HCT116 (cell line): Measurements from ENCODE around the gene TBC1D25. TPM values are rescaled to one million over a fixed set of nuclear protein-coding genes. Genes with fewer than 3 reads are reported as not detected.

Experiments used
- ATAC-seq: fragments of 200-7000 bp; cut with Tn5 transposase; 2 replicates; pipeline ENCODE4 v1.9.1; 2020; ENCODE audit warnings: mild to moderate bottlenecking, moderate library complexity
- BruUV-seq: library from RNA; stranded (reverse); fragments of 400-500 nt; replicated peaks from 2 replicates; lab custom pipeline; 2021; lab: Mats Ljungman, UMichigan
- CTCF ChIA-PET: fragments of 300-600 bp; sonication (Branson Sonifier 250); formaldehyde crosslinking; loops from one replicate; lab custom pipeline; 2021; ENCODE audit warnings: antibody characterized with exemption; lab: Charles Lee
- POLR2A ChIA-PET: fragments of 300-600, 350-600 bp; sonication (Branson Sonifier 250); formaldehyde crosslinking; loops from one replicate; lab custom pipeline; 2021; ENCODE audit warnings: antibody characterized with exemption; lab: Charles Lee
- RAD21 ChIA-PET, 2 experiments: fragments of 300-600 bp; sonication (Branson Sonifier 250); formaldehyde crosslinking; loops; one replicate each; lab custom pipeline; 2023; ENCODE audit warnings: low total read pairs in 2 of 2; ENCODE audit not compliant: uncharacterized antibody in 2 of 2, unreplicated experiment in 2 of 2, low non-redundant PET in 1 of 2; lab: Charles Lee
- DNase-seq: peaks from one replicate; pipeline ENCODE4 v3.0.0-alpha.2; 2010; ENCODE audit warnings: low read depth, low spot score
- H2AFZ ChIP-seq: fragments of 200-600 bp; shearing (Covaris generic), sonication (generic); 2 replicates; pipeline ENCODE4 v1.6.1; 2017; ENCODE audit warnings: low read depth, mixed run types, mixed read lengths, antibody characterized with exemption, low read length; ENCODE audit not compliant: poor library complexity, severe bottlenecking
- H3K27ac ChIP-seq: 2 replicates; pipeline ENCODE4 v1.5.1; 2012; ENCODE audit warnings: low read depth, low read length
- H3K27me3 ChIP-seq: fragments of 200-600 bp; sonication (generic); 2 replicates; pipeline ENCODE4 v1.6.1; 2016; ENCODE audit warnings: mixed run types, low read length, mixed read lengths; ENCODE audit not compliant: insufficient read depth
- H3K36me3 ChIP-seq, 2 experiments: fragments of 200-500 bp in 1 of 2; fragments of 200-600 bp in 1 of 2; sonication (Bioruptor generic) in 1 of 2; sonication (generic) in 1 of 2; 2 replicates each; pipeline versions ENCODE4 v1.5.1 to v1.6.1; 2014 to 2016; ENCODE audit warnings: low read length in 2 of 2, inconsistent platforms in 1 of 2, mixed read lengths in 1 of 2, mixed run types in 1 of 2; ENCODE audit not compliant: insufficient read depth in 2 of 2, control insufficient read depth in 1 of 2
- H3K4me1 ChIP-seq, 2 experiments: fragments of 200-600 bp in 1 of 2; sonication (generic) in 1 of 2; 2 replicates each; pipeline versions ENCODE4 v1.5.1 to v1.6.1; 2012 to 2017; ENCODE audit warnings: low read length in 2 of 2, inconsistent platforms in 1 of 2, mild to moderate bottlenecking in 1 of 2, mixed read lengths in 1 of 2, mixed run types in 1 of 2, moderate library complexity in 1 of 2; ENCODE audit not compliant: insufficient read depth in 2 of 2, control insufficient read depth in 1 of 2
- H3K4me2 ChIP-seq: fragments of 200-600 bp; sonication (generic); 2 replicates; pipeline ENCODE4 v1.6.1; 2017; ENCODE audit warnings: mixed run types, low read length, mixed read lengths
- H3K4me3 ChIP-seq, 2 experiments: fragments of 200-600 bp in 1 of 2; sonication (generic) in 1 of 2; replicated peaks in 1 of 2; 2 replicates each; pipeline ENCODE4 v1.5.1; 2011 to 2016; ENCODE audit warnings: low read length in 2 of 2, control low read depth in 1 of 2, low read depth in 1 of 2, mild to moderate bottlenecking in 1 of 2, mixed read lengths in 1 of 2, mixed run types in 1 of 2
- H3K79me2 ChIP-seq: fragments of 200-600 bp; sonication (generic); 2 replicates; pipeline ENCODE4 v1.6.1; 2017; ENCODE audit warnings: mild to moderate bottlenecking, mixed run types, low read length, moderate library complexity, mixed read lengths; ENCODE audit not compliant: insufficient read depth
- H3K9ac ChIP-seq: fragments of 200-600 bp; sonication (generic); 2 replicates; pipeline ENCODE4 v1.6.1; 2016; ENCODE audit warnings: low read length, mixed read lengths
- H3K9me2 ChIP-seq: fragments of 200-600 bp; sonication (generic), shearing (Covaris generic); 2 replicates; pipeline ENCODE4 v1.6.1; 2017; ENCODE audit warnings: mixed run types, mild to moderate bottlenecking, moderate library complexity; ENCODE audit not compliant: insufficient read depth
- H3K9me3 ChIP-seq, 2 experiments: fragments of 200-500 bp in 1 of 2; fragments of 200-600 bp in 1 of 2; sonication (Bioruptor generic) in 1 of 2; sonication (generic) in 1 of 2; 2 replicates each; pipeline ENCODE4 v1.6.1; 2014 to 2017; ENCODE audit warnings: low read length in 2 of 2, mixed read lengths in 2 of 2, inconsistent platforms in 1 of 2, low read depth in 1 of 2, mild to moderate bottlenecking in 1 of 2, mixed run types in 1 of 2, moderate library complexity in 1 of 2; ENCODE audit not compliant: control insufficient read depth in 1 of 2, insufficient read depth in 1 of 2
- H4K20me1 ChIP-seq: fragments of 200-600 bp; sonication (generic), shearing (Covaris generic); 2 replicates; pipeline ENCODE4 v1.6.1; 2017; ENCODE audit warnings: mixed run types, mild to moderate bottlenecking, moderate library complexity; ENCODE audit not compliant: insufficient read depth
- ATF3 ChIP-seq: IDR thresholded peaks from 2 replicates; pipeline ENCODE4 v1.6.1; 2012
- CEBPB ChIP-seq: IDR thresholded peaks from 2 replicates; pipeline ENCODE4 v1.6.1; 2012; ENCODE audit warnings: low read depth
- EGR1 ChIP-seq: IDR thresholded peaks from 2 replicates; pipeline ENCODE4 v1.6.1; 2012; ENCODE audit warnings: low read depth
- EZH2 ChIP-seq: fragments of 200-600 bp; sonication (generic); IDR thresholded peaks from 2 replicates; pipeline ENCODE4 v1.6.1; 2017; ENCODE audit warnings: antibody characterized with exemption, mixed run types
- FOSL1 ChIP-seq: IDR thresholded peaks from 2 replicates; pipeline ENCODE4 v1.6.1; 2012; ENCODE audit warnings: low read depth
- MAX ChIP-seq: IDR thresholded peaks from 2 replicates; pipeline ENCODE4 v1.6.1; 2012
- SP1 ChIP-seq: IDR thresholded peaks from 2 replicates; pipeline ENCODE4 v1.6.1; 2012; ENCODE audit warnings: low read depth
- SRF ChIP-seq: IDR thresholded peaks from 2 replicates; pipeline ENCODE4 v1.6.1; 2012; ENCODE audit warnings: low read depth
- YY1 ChIP-seq: IDR thresholded peaks from 2 replicates; pipeline ENCODE4 v1.6.1; 2011; ENCODE audit warnings: low read length, low read depth, moderate library complexity, mild to moderate bottlenecking; ENCODE audit not compliant: insufficient replicate concordance; ENCODE audit errors: extremely low read depth
- ZBTB33 ChIP-seq: IDR thresholded peaks from 2 replicates; pipeline ENCODE4 v1.6.1; 2011; ENCODE audit warnings: mild to moderate bottlenecking, low read length, moderate library complexity; ENCODE audit not compliant: insufficient replicate concordance; ENCODE audit errors: extremely low read depth
- intact Hi-C: fragments of 100-400 bp; cut with micrococcal nuclease; formaldehyde crosslinking; loops from 2 replicates; pipeline ENCODE4 v1.10.0; 2022
- total RNA-seq: library from RNA; stranded (reverse); gene quantifications from one replicate; pipeline ENCODE4 v1.2.1, GENCODE V29; 2021; ENCODE audit not compliant: unreplicated experiment
- TF ChIP-seq, protein P1 (sequence below), 3 experiments: fragments of 200-600 bp in 1 of 3; sonication (generic) in 1 of 3; IDR thresholded peaks in 2 of 3; conservative IDR thresholded peaks in 1 of 3; 2 replicates each; pipeline ENCODE4 v1.5.1; 2012 to 2017; ENCODE audit warnings: low read depth in 2 of 3, low read length in 2 of 3, antibody characterized with exemption in 1 of 3, borderline replicate concordance in 1 of 3, control low read depth in 1 of 3, mild to moderate bottlenecking in 1 of 3, mixed read lengths in 1 of 3, mixed run types in 1 of 3, moderate library complexity in 1 of 3; ENCODE audit not compliant: insufficient read depth in 1 of 3

Gene TBC1D25
- total RNA-seq, 1 experiment from 2014 or later, result 10.5 TPM

DNA sequence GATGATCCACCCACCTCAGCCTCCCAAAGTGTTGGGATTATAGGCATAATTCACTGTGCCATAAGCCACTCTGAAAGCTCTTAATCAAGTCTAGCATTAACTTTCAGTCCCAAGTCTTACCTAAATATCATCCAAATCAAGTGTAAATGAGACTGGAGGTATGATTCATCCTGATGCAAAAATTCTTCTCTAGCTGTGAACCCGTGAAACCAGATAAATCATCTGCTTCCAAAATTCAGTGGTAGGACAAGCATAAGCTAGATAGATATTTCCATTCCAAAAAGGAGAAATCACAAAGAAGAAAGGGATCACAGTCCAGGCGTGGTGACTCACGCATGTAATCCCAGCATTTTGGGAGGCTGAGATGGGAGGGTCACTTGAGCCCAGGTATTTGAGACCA lies 8.8 kb upstream of the TBC1D25 start:
- intact Hi-C loops, result no loop called here
- Histone ChIP-seq H3K27ac (no peak overlapping the region), H3K36me3 (peaks cover 0 to 2% of the 10 kb centered on the region in 2 experiments; a peak in 2 of 4 replicates), H3K4me3 (no peak overlapping the region), H3K9ac (no peak overlapping the region), H2AFZ (no peak overlapping the region), H3K79me2 (no peaks in the 10 kb centered on the region), H3K27me3 (no peaks in the 10 kb centered on the region), H3K9me3 (no peaks in the 10 kb centered on the region), H3K4me2 (no peak overlapping the region; the same call in 1 of the 2 replicates), H4K20me1 (no peaks in the 10 kb centered on the region), H3K9me2 (no peaks in the 10 kb centered on the region), H3K4me1 (peaks cover 6 to 20% of the 10 kb centered on the region in 2 experiments)
- RAD21 ChIA-PET, result no interaction called here
- ATAC-seq (no peak), DNase-seq (no peak)
- TF ChIP-seq EZH2 (no peak), CEBPB (no peak), EGR1 (no peak), MAX (no peak), SRF (no peak)
- TF ChIP-seq, protein P1, sequence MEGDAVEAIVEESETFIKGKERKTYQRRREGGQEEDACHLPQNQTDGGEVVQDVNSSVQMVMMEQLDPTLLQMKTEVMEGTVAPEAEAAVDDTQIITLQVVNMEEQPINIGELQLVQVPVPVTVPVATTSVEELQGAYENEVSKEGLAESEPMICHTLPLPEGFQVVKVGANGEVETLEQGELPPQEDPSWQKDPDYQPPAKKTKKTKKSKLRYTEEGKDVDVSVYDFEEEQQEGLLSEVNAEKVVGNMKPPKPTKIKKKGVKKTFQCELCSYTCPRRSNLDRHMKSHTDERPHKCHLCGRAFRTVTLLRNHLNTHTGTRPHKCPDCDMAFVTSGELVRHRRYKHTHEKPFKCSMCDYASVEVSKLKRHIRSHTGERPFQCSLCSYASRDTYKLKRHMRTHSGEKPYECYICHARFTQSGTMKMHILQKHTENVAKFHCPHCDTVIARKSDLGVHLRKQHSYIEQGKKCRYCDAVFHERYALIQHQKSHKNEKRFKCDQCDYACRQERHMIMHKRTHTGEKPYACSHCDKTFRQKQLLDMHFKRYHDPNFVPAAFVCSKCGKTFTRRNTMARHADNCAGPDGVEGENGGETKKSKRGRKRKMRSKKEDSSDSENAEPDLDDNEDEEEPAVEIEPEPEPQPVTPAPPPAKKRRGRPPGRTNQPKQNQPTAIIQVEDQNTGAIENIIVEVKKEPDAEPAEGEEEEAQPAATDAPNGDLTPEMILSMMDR (IDR thresholded peaks at IDR 0.05 in 2 of 3, conservative IDR thresholded peaks at IDR 0.05 in 1 of 3; ENCODE audit: borderline replicate concordance in 1 of 3, insufficient read depth in 1 of 3, low read depth in 2 of 3, low read length in 2 of 3), result no peak
- BruUV-seq, result no TSS peak
- POLR2A ChIA-PET, result no interaction called here
- CTCF ChIA-PET, result no interaction called here

DNA sequence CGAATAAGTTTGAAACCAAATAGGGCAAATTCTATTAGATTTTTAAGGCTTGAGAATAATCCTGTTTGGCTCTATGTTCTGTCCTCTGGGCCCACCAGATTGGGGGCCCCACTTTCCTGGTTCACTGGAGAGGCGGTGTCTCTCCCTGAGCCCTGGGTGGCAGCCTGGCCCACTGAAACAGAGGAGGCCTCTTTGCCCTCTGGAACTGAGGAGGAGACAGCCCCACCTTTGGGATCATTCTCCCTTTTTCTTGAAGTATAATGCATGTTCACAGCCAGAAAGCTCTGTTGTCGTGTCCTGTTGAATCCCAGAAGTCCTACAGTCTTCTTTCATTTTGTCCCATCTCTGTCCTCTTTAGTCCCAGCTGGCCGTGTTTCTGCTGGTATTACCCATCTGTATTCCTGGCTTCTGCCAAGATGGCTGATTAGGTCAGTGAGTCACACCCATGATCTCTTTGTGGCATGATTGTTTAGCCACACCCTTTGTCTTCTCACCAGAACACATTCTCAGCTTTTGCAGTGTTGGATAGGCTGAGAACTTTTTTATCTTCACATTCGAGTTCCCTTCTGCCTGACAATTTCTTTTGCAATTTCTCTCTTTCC lies 8.1 kb upstream of the TBC1D25 start:
- ChIA-PET CTCF (interaction anchor here (0.5 kb wide), 1 partner anchor 1931 kb away, joined by 3 read pairs; no protein-coding TSS in a partner anchor), POLR2A (no interaction called here), RAD21 (no interaction called here)
- BruUV-seq, result TSS peak; percentile 80
- DNase-seq (no peak), ATAC-seq (peak; percentile 77)
- TF ChIP-seq SP1 (no peak), ATF3 (no peak), FOSL1 (no peak), ZBTB33 (no peak), YY1 (peak; percentile 60)
- Histone ChIP-seq H3K9ac (0 out of 2 replicates have a peak overlapping the region, but pooled peaks have one; percentile 13), H3K79me2 (no peaks in the 10 kb centered on the region), H3K9me2 (no peaks in the 10 kb centered on the region), H3K9me3 (no peaks in the 10 kb centered on the region), H4K20me1 (no peaks in the 10 kb centered on the region), H3K27me3 (no peaks in the 10 kb centered on the region), H2AFZ (peak overlapping the region; percentile 26), H3K4me2 (peak overlapping the region; percentile 59), H3K4me3 (no peak overlapping the region), H3K36me3 (peaks cover 0 to 2% of the 10 kb centered on the region in 2 experiments; a peak in 2 of 4 replicates), H3K27ac (peak overlapping the region; percentile 63; the same call in 1 of the 2 replicates), H3K4me1 (peaks cover 6 to 20% of the 10 kb centered on the region in 2 experiments)
- intact Hi-C loops, result no loop called here
